Glutamatergic neuron (in vitro differentiated cells): ENCODE data around the gene IL4R. TPM values are rescaled to one million over a fixed set of nuclear protein-coding genes. Genes with fewer than 3 reads are reported as not detected.

Experiments
- DNase-seq: peaks from one replicate; pipeline ENCODE4 v3.0.0; 2022
- H3K27ac Mint-ChIP-seq: one replicate; pipeline ENCODE4 v1.8.0; 2020; ENCODE audit warnings: mild to moderate bottlenecking, mixed read lengths, inconsistent platforms; ENCODE audit not compliant: unreplicated experiment
- H3K27me3 Mint-ChIP-seq: one replicate; pipeline ENCODE4 v1.8.0; 2020; ENCODE audit warnings: mild to moderate bottlenecking, moderate library complexity, mixed read lengths, inconsistent platforms; ENCODE audit not compliant: unreplicated experiment
- H3K36me3 Mint-ChIP-seq: one replicate; pipeline ENCODE4 v1.8.0; 2020; ENCODE audit warnings: mild to moderate bottlenecking, mixed read lengths, inconsistent platforms; ENCODE audit not compliant: unreplicated experiment
- H3K4me1 Mint-ChIP-seq: one replicate; pipeline ENCODE4 v1.8.0; 2020; ENCODE audit warnings: mild to moderate bottlenecking, low read depth, mixed read lengths, inconsistent platforms; ENCODE audit not compliant: unreplicated experiment
- H3K4me3 Mint-ChIP-seq: one replicate; pipeline ENCODE4 v1.8.0; 2020; ENCODE audit warnings: mild to moderate bottlenecking, mixed read lengths, inconsistent platforms; ENCODE audit not compliant: unreplicated experiment
- H3K9me3 Mint-ChIP-seq: one replicate; pipeline ENCODE4 v1.8.0; 2020; ENCODE audit warnings: mild to moderate bottlenecking, moderate library complexity, mixed read lengths, inconsistent platforms; ENCODE audit not compliant: unreplicated experiment
- long read RNA-seq: library from polyadenylated mRNA; unstranded; transcript quantifications from one replicate; pipeline ENCODE4 v2.0.0, GENCODE V29; 2020; ENCODE audit not compliant: unreplicated experiment
- total RNA-seq: library from RNA; stranded (reverse); fragmentation: NEBNext Ultra II Directional; extraction: Animal tissue kit (Norgen Biotek cat#: 25700); gene quantifications from one replicate; pipeline ENCODE4 v1.2.1, GENCODE V29; 2021; ENCODE audit not compliant: unreplicated experiment
- TF ChIP-seq, protein P1 (sequence below): fragments of 200-600 bp; sonication (generic); IDR thresholded peaks from one replicate; pipeline ENCODE4 v1.5.0; 2021; ENCODE audit not compliant: partially characterized antibody, unreplicated experiment

IL4R gene
- total RNA-seq, result 10.8 TPM
- long read RNA-seq, result 0 reads

DNA sequence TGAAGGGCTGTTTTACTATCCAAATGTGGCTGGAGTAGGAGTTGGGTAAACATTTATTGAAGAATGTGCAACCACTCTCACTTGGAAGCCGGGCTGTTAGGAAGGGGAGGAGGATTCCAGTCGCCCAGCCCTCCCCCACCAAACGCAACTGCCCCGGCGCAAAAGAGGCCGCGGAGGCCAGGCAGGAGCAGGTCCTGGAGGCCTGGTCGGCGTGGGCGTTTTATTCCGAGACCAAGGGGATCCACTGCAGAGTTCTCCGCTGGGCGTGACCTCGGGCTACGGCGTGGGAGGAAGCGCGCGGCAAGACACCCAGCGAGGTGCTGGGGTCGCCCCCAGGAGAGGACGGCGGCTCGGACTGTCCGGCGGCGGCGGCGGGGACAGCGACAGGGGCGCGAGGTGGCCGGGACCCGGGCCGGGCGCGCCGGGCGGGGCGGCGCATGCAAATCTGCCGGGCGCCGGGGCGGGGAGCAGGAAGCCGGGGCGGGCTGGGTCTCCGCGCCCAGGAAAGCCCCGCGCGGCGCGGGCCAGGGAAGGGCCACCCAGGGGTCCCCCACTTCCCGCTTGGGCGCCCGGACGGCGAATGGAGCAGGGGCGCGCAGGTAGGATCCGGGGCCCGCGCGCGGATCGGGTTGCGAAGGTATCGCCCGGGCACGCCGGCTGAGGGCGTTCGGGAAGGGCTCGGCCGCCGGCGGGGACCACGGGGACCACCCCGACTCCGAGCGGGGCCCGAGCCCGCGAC, at the start of gene IL4R:
Gene IL4R, plus strand, starts transcription at position 553 of the 739 bp plus-strand sequence. CDS start 26,230 bp downstream, outside the sequence.
- Mint-ChIP-seq H3K27me3 (peaks cover 12% of the 10 kb centered on the region), H3K36me3 (no peaks in the 10 kb centered on the region), H3K9me3 (peaks cover 4% of the 10 kb centered on the region), H3K4me1 (peaks cover 4% of the 10 kb centered on the region), H3K27ac (no peak within 1 kb of the TSS), H3K4me3 (peak within 1 kb of the TSS; percentile 86)
- peak; percentile 52 for DNase-seq
- TF ChIP-seq, protein P1, sequence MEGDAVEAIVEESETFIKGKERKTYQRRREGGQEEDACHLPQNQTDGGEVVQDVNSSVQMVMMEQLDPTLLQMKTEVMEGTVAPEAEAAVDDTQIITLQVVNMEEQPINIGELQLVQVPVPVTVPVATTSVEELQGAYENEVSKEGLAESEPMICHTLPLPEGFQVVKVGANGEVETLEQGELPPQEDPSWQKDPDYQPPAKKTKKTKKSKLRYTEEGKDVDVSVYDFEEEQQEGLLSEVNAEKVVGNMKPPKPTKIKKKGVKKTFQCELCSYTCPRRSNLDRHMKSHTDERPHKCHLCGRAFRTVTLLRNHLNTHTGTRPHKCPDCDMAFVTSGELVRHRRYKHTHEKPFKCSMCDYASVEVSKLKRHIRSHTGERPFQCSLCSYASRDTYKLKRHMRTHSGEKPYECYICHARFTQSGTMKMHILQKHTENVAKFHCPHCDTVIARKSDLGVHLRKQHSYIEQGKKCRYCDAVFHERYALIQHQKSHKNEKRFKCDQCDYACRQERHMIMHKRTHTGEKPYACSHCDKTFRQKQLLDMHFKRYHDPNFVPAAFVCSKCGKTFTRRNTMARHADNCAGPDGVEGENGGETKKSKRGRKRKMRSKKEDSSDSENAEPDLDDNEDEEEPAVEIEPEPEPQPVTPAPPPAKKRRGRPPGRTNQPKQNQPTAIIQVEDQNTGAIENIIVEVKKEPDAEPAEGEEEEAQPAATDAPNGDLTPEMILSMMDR, result no peak

DNA sequence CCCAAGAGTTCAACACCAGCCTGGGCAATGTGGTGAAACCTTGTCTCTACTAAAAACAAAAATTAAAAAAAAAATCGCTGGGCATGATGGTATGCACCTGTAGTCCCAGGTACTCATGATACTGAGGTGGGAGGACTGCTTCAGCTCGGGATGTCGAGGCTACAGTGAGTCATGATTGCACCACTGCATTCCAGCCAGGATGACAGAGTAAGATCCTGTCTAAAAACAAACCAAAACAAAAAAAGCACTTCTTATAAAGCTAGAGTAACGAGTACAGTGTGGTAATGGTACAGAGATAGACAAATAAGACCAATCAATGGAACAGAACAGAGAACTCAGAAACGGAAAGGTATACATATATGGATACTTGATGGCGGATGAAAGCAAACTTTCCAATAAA, 49.6 kb upstream of the IL4R start:
- H3K27me3 Mint-ChIP-seq, result peaks cover 2% of the 10 kb centered on the region
- no peaks in the 10 kb centered on the region for H3K4me1 Mint-ChIP-seq
- no peak overlapping the region for H3K4me3 Mint-ChIP-seq
- H3K9me3 Mint-ChIP-seq, result peaks cover 2% of the 10 kb centered on the region
- TF ChIP-seq, protein P1, result no peak
- no peaks in the 10 kb centered on the region for H3K36me3 Mint-ChIP-seq
- no peak overlapping the region for H3K27ac Mint-ChIP-seq
- DNase-seq, result no peak

DNA sequence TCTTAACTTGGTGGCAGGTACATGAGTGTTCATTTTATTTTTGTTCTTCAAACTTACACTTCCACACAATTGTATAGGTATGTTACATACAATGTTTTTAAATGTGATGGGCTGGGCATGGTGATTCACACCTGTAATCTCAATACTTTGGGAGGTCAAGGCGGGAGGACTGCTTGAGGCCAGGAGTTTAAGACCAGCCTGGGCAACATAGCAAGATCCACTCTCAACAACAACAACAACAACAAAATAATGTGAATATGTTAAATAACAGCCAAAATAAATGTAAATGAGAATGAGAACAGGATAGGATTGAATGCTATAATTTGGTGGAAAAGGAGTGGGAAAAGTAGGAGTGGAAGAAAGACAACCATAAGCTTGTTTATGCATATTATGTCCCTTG, 47.8 kb upstream of the IL4R start:
- H3K36me3 Mint-ChIP-seq, result no peaks in the 10 kb centered on the region
- H3K4me3 Mint-ChIP-seq, result no peak overlapping the region
- H3K9me3 Mint-ChIP-seq, result peaks cover 3% of the 10 kb centered on the region
- TF ChIP-seq, protein P1, result no peak
- H3K4me1 Mint-ChIP-seq, result no peaks in the 10 kb centered on the region
- no peak for DNase-seq
- H3K27me3 Mint-ChIP-seq, result peaks cover 2% of the 10 kb centered on the region
- no peak overlapping the region for H3K27ac Mint-ChIP-seq

DNA sequence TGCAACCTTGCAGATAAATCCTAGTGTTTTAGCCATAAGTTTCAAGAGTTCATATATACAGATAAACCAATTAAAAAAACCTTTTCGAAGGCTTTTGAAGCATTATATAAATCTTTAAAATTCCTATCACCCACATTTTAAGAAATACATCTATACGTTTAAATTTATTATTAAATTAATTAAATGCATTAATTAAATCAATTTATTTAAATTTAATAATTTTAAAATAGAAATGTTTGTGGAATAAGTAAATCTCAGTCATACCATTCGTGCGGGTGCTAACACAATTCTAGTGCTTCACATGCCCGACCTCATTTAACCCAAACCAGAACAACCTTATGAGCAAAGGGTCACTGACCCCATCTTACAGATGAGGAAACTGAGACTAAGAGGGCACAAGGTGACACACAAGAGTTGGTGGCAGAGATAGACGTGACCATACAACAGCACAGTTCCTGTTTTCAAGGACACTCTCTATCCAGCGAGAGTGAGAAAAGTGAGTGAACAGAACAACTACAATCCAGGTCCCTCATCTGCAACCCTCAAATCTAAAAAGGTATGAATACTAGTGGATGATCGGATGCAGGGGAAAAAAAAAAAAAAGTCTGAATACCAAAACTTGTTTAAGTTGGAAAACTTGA, 46.6 kb upstream of the IL4R start:
- H3K4me3 Mint-ChIP-seq, result peak overlapping the region; percentile 39

More for the DNA sequence above, 46.6 kb upstream of the IL4R start:
- peaks cover 3% of the 10 kb centered on the region for H3K9me3 Mint-ChIP-seq
- no peak for DNase-seq
- H3K4me1 Mint-ChIP-seq, result no peaks in the 10 kb centered on the region
- peaks cover 2% of the 10 kb centered on the region for H3K27me3 Mint-ChIP-seq
- H3K27ac Mint-ChIP-seq, result no peak overlapping the region
- H3K36me3 Mint-ChIP-seq, result no peaks in the 10 kb centered on the region
- TF ChIP-seq, protein P1, result no peak
